ENCODE results near the gene ST7.

DNA sequence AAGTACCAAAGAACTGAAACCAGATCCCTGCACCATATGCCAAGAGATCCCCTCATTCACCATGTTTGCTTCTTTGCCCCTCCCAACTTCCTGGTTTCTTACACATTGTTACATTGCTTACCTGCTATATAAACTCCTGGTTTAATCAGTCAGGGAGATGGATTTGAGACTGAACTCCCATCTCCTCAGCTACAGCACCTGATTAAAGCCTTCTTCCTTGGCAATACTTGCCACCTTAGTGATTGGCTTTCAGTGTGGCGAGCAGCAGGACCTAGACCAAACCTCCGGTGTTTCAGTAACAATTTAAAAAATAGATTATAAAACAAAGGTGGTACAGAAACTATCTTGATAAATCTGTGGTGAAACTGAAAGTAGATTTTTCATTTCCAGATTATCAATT is 122.6 kb downstream of the ST7 start:
- TF ChIP-seq, protein P1, sequence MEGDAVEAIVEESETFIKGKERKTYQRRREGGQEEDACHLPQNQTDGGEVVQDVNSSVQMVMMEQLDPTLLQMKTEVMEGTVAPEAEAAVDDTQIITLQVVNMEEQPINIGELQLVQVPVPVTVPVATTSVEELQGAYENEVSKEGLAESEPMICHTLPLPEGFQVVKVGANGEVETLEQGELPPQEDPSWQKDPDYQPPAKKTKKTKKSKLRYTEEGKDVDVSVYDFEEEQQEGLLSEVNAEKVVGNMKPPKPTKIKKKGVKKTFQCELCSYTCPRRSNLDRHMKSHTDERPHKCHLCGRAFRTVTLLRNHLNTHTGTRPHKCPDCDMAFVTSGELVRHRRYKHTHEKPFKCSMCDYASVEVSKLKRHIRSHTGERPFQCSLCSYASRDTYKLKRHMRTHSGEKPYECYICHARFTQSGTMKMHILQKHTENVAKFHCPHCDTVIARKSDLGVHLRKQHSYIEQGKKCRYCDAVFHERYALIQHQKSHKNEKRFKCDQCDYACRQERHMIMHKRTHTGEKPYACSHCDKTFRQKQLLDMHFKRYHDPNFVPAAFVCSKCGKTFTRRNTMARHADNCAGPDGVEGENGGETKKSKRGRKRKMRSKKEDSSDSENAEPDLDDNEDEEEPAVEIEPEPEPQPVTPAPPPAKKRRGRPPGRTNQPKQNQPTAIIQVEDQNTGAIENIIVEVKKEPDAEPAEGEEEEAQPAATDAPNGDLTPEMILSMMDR (conservative IDR thresholded peaks at IDR 0.05; ENCODE audit: low read length), result no peak
- TF ChIP-seq EZH2phosphoT487 (IDR thresholded peaks at IDR 0.05; ENCODE audit: borderline replicate concordance, low read depth, low read length), result no peak

Measured in OCI-LY7 (cell line).